ENCODE measurements around the gene RSPO4. TPM values are rescaled to one million over a fixed set of nuclear protein-coding genes. Genes with fewer than 3 reads are reported as not detected.

Gene RSPO4
- total and polyA plus RNA-seq, 2 donors from 2014 or later: 0.13 to 0.45 TPM

GRCh38 chr20:1003920-1004697, 2.0 kb upstream of the RSPO4 start:
- H3K4me3 ChIP-seq (ENCODE audit: low read length in 3 of 3): no peak overlapping the region
- DNase-seq: no peak
- no peak for TF ChIP-seq CTCF (IDR thresholded peaks at IDR 0.05; ENCODE audit: borderline replicate concordance, extremely low read depth, insufficient read depth)
- H3K4me1 ChIP-seq (ENCODE audit: control insufficient read depth in 2 of 3, insufficient read depth in 2 of 3, low read depth in 1 of 3, low read length in 3 of 3): no peaks in the 10 kb centered on the region
- no peaks in the 10 kb centered on the region for H3K36me3 ChIP-seq (ENCODE audit: control insufficient read depth in 2 of 3, insufficient read depth in 3 of 3, low read length in 3 of 3)
- no peak overlapping the region for H3K27ac ChIP-seq (ENCODE audit: low read depth in 2 of 2, low read length in 2 of 2)
- intact Hi-C loops (cut with DNase I): no loop called here
- no peak for FAIRE-seq
- no peaks in the 10 kb centered on the region for H3K9me3 ChIP-seq (ENCODE audit: control insufficient read depth in 2 of 3, insufficient read depth in 1 of 3, low read length in 3 of 3)
- H3K9ac ChIP-seq (ENCODE audit: low read length in 3 of 3): no peak overlapping the region
- peaks cover 3% of the 10 kb centered on the region for H3K27me3 ChIP-seq (ENCODE audit: control insufficient read depth, insufficient read depth, low read length)

- no peaks in the 10 kb centered on the region for H3K9me3 ChIP-seq (ENCODE audit: control insufficient read depth in 2 of 3, insufficient read depth in 1 of 3, low read length in 3 of 3)
- DNase-seq (peak in 3 of 5 donors; percentile 6 to 20 (median 19)), FAIRE-seq (no peak)
- H3K9ac ChIP-seq (ENCODE audit: low read length in 3 of 3): no peak overlapping the region
- TF ChIP-seq CTCF (IDR thresholded peaks at IDR 0.05; ENCODE audit: borderline replicate concordance, extremely low read depth, insufficient read depth): no peak
- no peaks in the 10 kb centered on the region for H3K36me3 ChIP-seq (ENCODE audit: control insufficient read depth in 2 of 3, insufficient read depth in 3 of 3, low read length in 3 of 3)
- no peaks in the 10 kb centered on the region for H3K4me1 ChIP-seq (ENCODE audit: control insufficient read depth in 2 of 3, insufficient read depth in 2 of 3, low read depth in 1 of 3, low read length in 3 of 3)
- H3K4me3 ChIP-seq (ENCODE audit: low read length in 3 of 3): no peak overlapping the region
- intact Hi-C loops (cut with DNase I): no loop called here
- H3K27me3 ChIP-seq (ENCODE audit: control insufficient read depth, insufficient read depth, low read length): peaks cover 3% of the 10 kb centered on the region
- no peak overlapping the region for H3K27ac ChIP-seq (ENCODE audit: low read depth in 2 of 2, low read length in 2 of 2)
These were observed 811 bp upstream of the RSPO4 start for GRCh38 chr20:1002682-1003561.

- Histone ChIP-seq H3K27ac (ENCODE audit: low read depth in 2 of 2, low read length in 2 of 2) (no peak overlapping the region), H3K9ac (ENCODE audit: low read length in 3 of 3) (no peak overlapping the region), H3K36me3 (ENCODE audit: control insufficient read depth in 2 of 3, insufficient read depth in 3 of 3, low read length in 3 of 3) (no peaks in the 10 kb centered on the region), H3K27me3 (ENCODE audit: control insufficient read depth, insufficient read depth, low read length) (peaks cover 3% of the 10 kb centered on the region), H3K4me3 (ENCODE audit: low read length in 3 of 3) (no peak overlapping the region), H3K9me3 (ENCODE audit: control insufficient read depth in 2 of 3, insufficient read depth in 1 of 3, low read length in 3 of 3) (no peaks in the 10 kb centered on the region), H3K4me1 (ENCODE audit: control insufficient read depth in 2 of 3, insufficient read depth in 2 of 3, low read depth in 1 of 3, low read length in 3 of 3) (no peaks in the 10 kb centered on the region)
- DNase-seq: no peak
- intact Hi-C loops (cut with DNase I): no loop called here
- no peak for FAIRE-seq
- TF ChIP-seq CTCF (IDR thresholded peaks at IDR 0.05; ENCODE audit: borderline replicate concordance, extremely low read depth, insufficient read depth): no peak
These were observed 995 bp downstream of the RSPO4 start for GRCh38 chr20:1001116-1001515.

All from kidney (tissue), 14 donors.